IgD-negative memory B cell (primary cell): Measurements from ENCODE around the gene SIRPA. TPM values are rescaled to one million over a fixed set of nuclear protein-coding genes. Genes with fewer than 3 reads are reported as not detected.

Experiments used
- H3K27ac Mint-ChIP-seq, 3 donors: one replicate each; pipeline ENCODE4 v1.8.0; 2020 to 2022; ENCODE audit warnings: mild to moderate bottlenecking in 3 of 3, mixed read lengths in 3 of 3, moderate library complexity in 1 of 3
- H3K27me3 Mint-ChIP-seq: one replicate; pipeline ENCODE4 v1.8.0; 2021; ENCODE audit warnings: mixed read lengths
- H3K36me3 Mint-ChIP-seq: one replicate; pipeline ENCODE4 v1.8.0; 2020; ENCODE audit warnings: mild to moderate bottlenecking, mixed read lengths
- H3K4me1 Mint-ChIP-seq, 3 donors: one replicate each; pipeline ENCODE4 v1.8.0; 2020 to 2022; ENCODE audit warnings: mixed read lengths in 3 of 3, mild to moderate bottlenecking in 1 of 3
- H3K4me3 Mint-ChIP-seq, 4 donors: one replicate each; pipeline ENCODE4 v1.8.0; 2020 to 2022; ENCODE audit warnings: mild to moderate bottlenecking in 4 of 4, mixed read lengths in 4 of 4, moderate library complexity in 3 of 4
- H3K9me3 Mint-ChIP-seq, 3 donors: one replicate each; pipeline ENCODE4 v1.8.0; 2020 to 2021; ENCODE audit warnings: mixed read lengths in 3 of 3, mild to moderate bottlenecking in 1 of 3
- polyA plus RNA-seq: library from polyadenylated mRNA; unstranded; fragments of 300-500 nt; fragmentation: Illumina TruSeq; gene quantifications from one replicate; pipeline ENCODE4 v1.2.3, GENCODE V29; 2021

SIRPA gene
- polyA plus RNA-seq, 1 donor from 2014 or later: 0.26 TPM

- peaks cover 0 to 5% (median 4%) of the 10 kb centered on the region in 3 donors for H3K4me1 Mint-ChIP-seq
- H3K27me3 Mint-ChIP-seq: no peaks in the 10 kb centered on the region
- H3K27ac Mint-ChIP-seq: no peak overlapping the region
- H3K4me3 Mint-ChIP-seq: no peak overlapping the region
- H3K36me3 Mint-ChIP-seq: no peaks in the 10 kb centered on the region
- no peaks in the 10 kb centered on the region for H3K9me3 Mint-ChIP-seq
These were observed 38.9 kb downstream of the SIRPA start for GRCh38 chr20:1934156-1934555.

- H3K4me1 Mint-ChIP-seq: peaks cover 0 to 5% (median 4%) of the 10 kb centered on the region in 3 donors
- H3K27ac Mint-ChIP-seq: no peak overlapping the region
- H3K4me3 Mint-ChIP-seq: no peak overlapping the region
- no peaks in the 10 kb centered on the region for H3K9me3 Mint-ChIP-seq
- no peaks in the 10 kb centered on the region for H3K27me3 Mint-ChIP-seq
- H3K36me3 Mint-ChIP-seq: no peaks in the 10 kb centered on the region
These were observed 39.7 kb downstream of the SIRPA start for GRCh38 chr20:1934721-1935573.

- no peak overlapping the region for H3K27ac Mint-ChIP-seq
- no peaks in the 10 kb centered on the region for H3K36me3 Mint-ChIP-seq
- H3K4me1 Mint-ChIP-seq: peaks cover 0 to 5% (median 4%) of the 10 kb centered on the region in 3 donors
- H3K9me3 Mint-ChIP-seq: no peaks in the 10 kb centered on the region
- no peaks in the 10 kb centered on the region for H3K27me3 Mint-ChIP-seq
- no peak overlapping the region for H3K4me3 Mint-ChIP-seq
These were observed 40.6 kb downstream of the SIRPA start for GRCh38 chr20:1935696-1936366.

- no peaks in the 10 kb centered on the region for H3K36me3 Mint-ChIP-seq
- no peak overlapping the region for H3K27ac Mint-ChIP-seq
- peaks cover 0 to 4% (median 0%) of the 10 kb centered on the region in 3 donors for H3K4me1 Mint-ChIP-seq
- no peaks in the 10 kb centered on the region for H3K9me3 Mint-ChIP-seq
- peaks cover 1% of the 10 kb centered on the region for H3K27me3 Mint-ChIP-seq
- no peak overlapping the region for H3K4me3 Mint-ChIP-seq
These were observed 42.2 kb downstream of the SIRPA start for GRCh38 chr20:1937316-1937976.

GRCh38 chr20:1938464-1939269 is 43.5 kb downstream of the SIRPA start:
- peaks cover 2% of the 10 kb centered on the region for H3K27me3 Mint-ChIP-seq
- H3K27ac Mint-ChIP-seq: no peak overlapping the region
- no peak overlapping the region for H3K4me3 Mint-ChIP-seq
- H3K4me1 Mint-ChIP-seq: peaks cover 0 to 2% (median 0%) of the 10 kb centered on the region in 3 donors
- no peaks in the 10 kb centered on the region for H3K36me3 Mint-ChIP-seq
- no peaks in the 10 kb centered on the region for H3K9me3 Mint-ChIP-seq

GRCh38 chr20:1939270-1939595 is 44.0 kb downstream of the SIRPA start:
- no peak overlapping the region for H3K27ac Mint-ChIP-seq
- H3K4me1 Mint-ChIP-seq: peaks cover 0 to 2% (median 0%) of the 10 kb centered on the region in 3 donors
- no peaks in the 10 kb centered on the region for H3K9me3 Mint-ChIP-seq
- H3K36me3 Mint-ChIP-seq: no peaks in the 10 kb centered on the region
- no peak overlapping the region for H3K4me3 Mint-ChIP-seq
- peaks cover 3% of the 10 kb centered on the region for H3K27me3 Mint-ChIP-seq

- no peak overlapping the region for H3K4me3 Mint-ChIP-seq
- peaks cover 3% of the 10 kb centered on the region for H3K27me3 Mint-ChIP-seq
- H3K27ac Mint-ChIP-seq: no peak overlapping the region
- peaks cover 0 to 2% (median 0%) of the 10 kb centered on the region in 3 donors for H3K4me1 Mint-ChIP-seq
- no peaks in the 10 kb centered on the region for H3K36me3 Mint-ChIP-seq
- no peaks in the 10 kb centered on the region for H3K9me3 Mint-ChIP-seq
These were observed 45.4 kb downstream of the SIRPA start for GRCh38 chr20:1940581-1940980.

GRCh38 chr20:1941226-1941625 is 46.0 kb downstream of the SIRPA start:
- Mint-ChIP-seq H3K4me3 (no peak overlapping the region), H3K36me3 (no peaks in the 10 kb centered on the region), H3K27me3 (peaks cover 4% of the 10 kb centered on the region), H3K9me3 (no peaks in the 10 kb centered on the region), H3K4me1 (peaks cover 0 to 2% (median 0%) of the 10 kb centered on the region in 3 donors), H3K27ac (no peak overlapping the region)

GRCh38 chr20:1942061-1942460 is 46.9 kb downstream of the SIRPA start:
- Mint-ChIP-seq H3K36me3 (no peaks in the 10 kb centered on the region), H3K4me3 (no peak overlapping the region), H3K4me1 (peaks cover 4 to 5% (median 4%) of the 10 kb centered on the region in 3 donors), H3K27me3 (peaks cover 4% of the 10 kb centered on the region), H3K27ac (no peak overlapping the region), H3K9me3 (no peaks in the 10 kb centered on the region)

- H3K9me3 Mint-ChIP-seq: no peaks in the 10 kb centered on the region
- H3K27me3 Mint-ChIP-seq: peaks cover 4% of the 10 kb centered on the region
These were observed 47.5 kb downstream of the SIRPA start for GRCh38 chr20:1942486-1943274.

GRCh38 chr20:1943275-1944002 is 48.2 kb downstream of the SIRPA start:
- H3K27ac Mint-ChIP-seq: no peak overlapping the region
- H3K9me3 Mint-ChIP-seq: no peaks in the 10 kb centered on the region
- peaks cover 1 to 7% (median 4%) of the 10 kb centered on the region in 3 donors for H3K4me1 Mint-ChIP-seq
- peaks cover 4% of the 10 kb centered on the region for H3K27me3 Mint-ChIP-seq
- no peaks in the 10 kb centered on the region for H3K36me3 Mint-ChIP-seq
- H3K4me3 Mint-ChIP-seq: no peak overlapping the region

More at GRCh38 chr20:1942486-1943274, 47.5 kb downstream of the SIRPA start:
- Mint-ChIP-seq H3K4me1 (peaks cover 4 to 6% (median 4%) of the 10 kb centered on the region in 3 donors), H3K36me3 (no peaks in the 10 kb centered on the region), H3K4me3 (no peak overlapping the region), H3K27ac (no peak overlapping the region)

- Mint-ChIP-seq H3K4me3 (no peak overlapping the region), H3K4me1 (peaks cover 1 to 7% (median 4%) of the 10 kb centered on the region in 3 donors), H3K27me3 (peaks cover 4% of the 10 kb centered on the region), H3K36me3 (no peaks in the 10 kb centered on the region), H3K27ac (no peak overlapping the region), H3K9me3 (no peaks in the 10 kb centered on the region)
These were observed 49.3 kb downstream of the SIRPA start for GRCh38 chr20:1944345-1945091.

GRCh38 chr20:1945134-1945618 is 50.0 kb downstream of the SIRPA start:
- Mint-ChIP-seq H3K36me3 (no peaks in the 10 kb centered on the region), H3K27me3 (peaks cover 4% of the 10 kb centered on the region), H3K27ac (no peak overlapping the region), H3K9me3 (no peaks in the 10 kb centered on the region), H3K4me3 (no peak overlapping the region), H3K4me1 (peaks cover 1 to 7% (median 4%) of the 10 kb centered on the region in 3 donors)
